HG03108 (cell line): ENCODE measurements around the gene ANKRD2.
"Not testable (repeated sequence)": the region's sequence is repeated elsewhere in the genome, so short reads cannot be mapped to it uniquely, and the experiment has no call there.

Source experiments
- ATAC-seq: cut with Tn5 transposase; IDR thresholded peaks from one replicate; pipeline ENCODE4 v1.9.1; 2021; ENCODE audit warnings: moderate library complexity; ENCODE audit not compliant: unreplicated experiment

The ANKRD2 gene

DNA sequence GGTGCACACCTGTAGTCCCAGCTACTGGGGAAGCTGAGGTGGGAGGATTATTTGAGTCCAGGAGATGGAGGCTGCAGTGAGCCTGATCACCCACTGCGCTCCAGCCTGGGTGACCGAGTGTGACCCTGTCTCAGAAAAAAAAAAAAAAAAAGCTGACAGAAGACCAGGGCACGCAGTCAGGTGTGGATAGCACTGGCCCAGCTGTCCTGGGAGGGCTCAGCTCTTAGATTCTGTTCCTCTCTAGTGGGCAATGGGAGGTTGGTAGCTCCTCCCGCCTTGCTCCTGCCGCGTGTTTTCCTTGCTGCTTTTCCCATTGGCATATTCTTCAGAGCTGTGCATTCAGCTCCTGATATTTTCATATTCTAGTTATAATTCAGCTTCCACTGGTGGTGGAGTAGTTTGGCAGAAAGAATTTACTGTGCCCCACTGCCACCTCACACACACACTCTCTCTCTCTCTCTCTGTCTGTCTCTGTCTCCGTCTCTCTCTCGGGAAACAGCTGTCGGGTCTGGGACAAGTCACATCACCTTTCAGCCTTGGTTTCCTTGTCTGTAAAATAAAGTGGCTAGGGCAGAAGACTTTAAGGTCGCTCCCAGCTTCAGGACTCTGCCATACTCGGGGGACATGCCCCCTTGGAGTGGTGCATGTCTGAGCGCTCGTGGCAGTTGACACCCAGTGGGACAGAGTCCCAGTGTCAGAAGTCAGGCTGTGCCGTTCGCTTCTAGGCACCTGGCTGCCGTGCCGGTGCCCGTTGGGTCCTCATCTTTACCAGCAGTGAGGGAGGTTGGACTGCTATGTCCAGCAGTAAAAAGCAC, 25.9 kb upstream of the ANKRD2 start:
- no peak for ATAC-seq

DNA sequence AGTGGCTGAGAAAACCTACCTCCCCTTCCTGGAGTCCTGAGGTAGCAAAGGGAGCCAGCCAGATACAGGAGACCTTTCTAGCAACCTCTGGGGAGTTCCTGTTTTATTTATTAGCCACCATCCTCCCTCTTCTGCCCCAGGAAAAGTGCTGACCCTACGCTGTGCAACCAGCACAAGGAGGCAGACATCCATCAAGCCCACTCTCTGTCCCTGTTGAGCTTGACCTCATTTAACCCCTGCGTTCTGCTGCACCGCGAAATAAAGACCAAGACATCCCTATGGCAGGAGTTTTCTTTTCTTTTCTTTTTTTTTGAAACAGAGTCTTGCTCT, 25.3 kb upstream of the ANKRD2 start:
- ATAC-seq, result no peak

DNA sequence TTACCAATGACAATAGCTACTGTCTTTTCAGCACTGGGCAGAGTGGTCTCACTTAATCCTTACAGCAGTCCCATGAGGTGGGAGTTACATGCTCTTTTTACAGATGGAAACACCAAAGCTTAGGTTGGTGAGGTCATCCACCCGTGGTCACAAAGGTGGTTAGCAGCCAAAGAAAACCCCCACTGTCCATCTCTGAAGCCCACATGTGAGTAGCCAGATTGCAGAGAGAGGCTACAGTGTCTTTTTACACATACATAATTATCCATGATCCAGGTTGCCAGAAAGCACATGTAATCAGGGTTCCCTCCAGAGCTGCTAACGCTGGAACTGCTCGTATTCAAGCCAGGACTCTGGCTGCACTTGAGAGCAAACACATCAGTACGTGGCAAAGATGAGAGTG, 24.6 kb upstream of the ANKRD2 start:
- ATAC-seq, result no peak

DNA sequence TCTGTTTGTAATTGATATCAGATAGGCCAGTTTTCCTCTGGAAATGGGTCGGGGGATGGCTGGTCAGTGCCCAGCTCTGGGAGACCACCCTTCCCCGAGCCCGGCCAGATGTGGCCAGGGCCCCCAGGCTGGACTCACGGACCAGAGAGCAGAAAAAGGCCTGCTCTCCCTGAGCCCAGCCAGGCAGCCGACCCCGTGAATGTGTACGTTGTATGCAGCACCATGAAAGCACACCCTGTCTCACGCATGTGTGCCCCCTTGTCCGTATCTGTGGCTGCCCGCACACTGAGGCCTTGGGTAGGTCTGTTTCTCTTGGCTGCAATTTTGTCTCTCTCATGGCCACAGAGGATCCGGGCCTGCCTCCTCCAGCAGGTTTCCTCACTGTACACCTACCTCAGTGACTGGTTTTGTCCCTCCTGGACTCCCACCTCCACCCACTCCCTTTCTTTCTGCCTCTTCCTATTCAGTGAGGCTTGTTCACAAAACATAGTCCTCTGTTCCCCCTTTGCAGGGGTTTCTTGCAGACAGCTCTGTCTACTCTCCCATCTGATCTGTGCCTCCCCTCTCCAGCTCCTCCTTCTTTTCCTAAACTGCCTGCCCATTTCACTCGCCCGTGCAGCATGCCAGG, 23.6 kb upstream of the ANKRD2 start:
- no peak for ATAC-seq

DNA sequence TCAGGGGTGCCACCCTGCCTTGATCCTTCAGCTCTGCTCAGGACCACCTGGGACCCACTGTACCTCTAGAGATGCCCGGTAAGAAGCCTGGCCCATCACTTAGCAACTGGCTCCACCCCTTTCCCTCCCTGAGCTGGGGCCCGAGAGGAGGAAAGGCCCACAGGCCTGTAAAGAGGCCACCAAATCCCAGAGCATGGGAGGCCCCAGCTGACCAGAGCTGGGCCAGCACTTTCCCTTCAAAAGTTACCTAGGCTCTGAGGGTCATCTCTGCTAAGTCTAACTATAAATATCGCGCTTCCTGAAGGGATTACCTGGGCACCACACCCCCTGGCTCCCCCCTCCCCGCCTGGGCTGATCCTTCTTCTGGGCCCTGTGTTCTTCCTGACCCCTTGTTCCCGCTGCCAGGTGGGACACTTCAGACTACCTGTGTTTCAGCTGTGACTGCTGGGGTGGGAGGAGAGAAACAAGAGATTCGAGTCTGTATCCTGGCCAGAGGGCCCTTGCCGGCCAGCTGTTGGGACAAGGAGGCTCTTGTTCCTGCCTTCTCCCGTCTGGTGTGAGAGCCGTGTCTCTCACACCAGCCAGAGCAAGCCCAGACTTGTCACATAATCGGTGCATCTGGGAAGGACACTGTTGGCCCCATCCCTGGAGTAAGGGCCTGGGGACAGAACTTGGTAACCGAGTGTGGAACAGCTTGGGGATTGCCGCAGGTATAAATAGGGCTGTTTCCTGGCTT, 22.8 kb upstream of the ANKRD2 start:
- ATAC-seq, result no peak

DNA sequence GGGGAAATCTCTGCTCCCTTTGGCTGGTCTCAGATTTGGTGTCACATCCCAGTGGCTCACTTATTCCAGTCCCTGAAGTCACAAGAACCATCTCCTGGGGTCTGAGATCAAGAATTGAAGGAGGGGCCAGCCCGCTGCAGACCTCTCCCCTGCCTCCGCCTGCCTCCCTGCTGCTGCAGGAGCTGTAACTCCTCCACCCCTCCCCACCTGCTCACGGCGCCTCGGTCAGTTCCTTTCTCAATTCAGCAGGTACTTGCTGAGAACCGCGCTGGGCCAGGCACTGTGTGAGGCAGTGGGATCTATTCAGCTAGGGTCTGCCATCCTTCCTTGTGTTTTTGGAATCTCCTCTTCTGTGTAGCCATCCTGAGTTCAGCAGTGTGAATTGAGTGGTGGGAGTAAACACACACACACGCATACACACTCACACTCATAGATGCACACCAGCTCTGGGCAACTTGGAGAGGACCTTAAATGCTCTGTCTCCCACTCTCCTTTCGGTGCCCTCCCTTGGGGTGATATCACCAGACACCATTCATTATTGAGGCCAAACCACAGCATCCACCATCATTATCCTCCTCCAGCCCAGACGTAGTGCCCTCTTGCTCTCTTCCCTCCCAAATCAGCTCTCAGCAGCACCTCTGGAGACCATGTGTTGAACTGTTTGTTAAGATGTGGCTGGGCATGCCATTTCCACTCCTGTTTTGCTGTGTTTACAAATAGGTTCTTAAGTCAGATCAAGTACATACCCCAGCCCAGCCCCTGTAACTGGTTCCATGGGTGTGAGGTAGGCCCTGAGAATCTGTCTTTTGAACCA, 22.0 kb upstream of the ANKRD2 start:
- ATAC-seq, result no peak

DNA sequence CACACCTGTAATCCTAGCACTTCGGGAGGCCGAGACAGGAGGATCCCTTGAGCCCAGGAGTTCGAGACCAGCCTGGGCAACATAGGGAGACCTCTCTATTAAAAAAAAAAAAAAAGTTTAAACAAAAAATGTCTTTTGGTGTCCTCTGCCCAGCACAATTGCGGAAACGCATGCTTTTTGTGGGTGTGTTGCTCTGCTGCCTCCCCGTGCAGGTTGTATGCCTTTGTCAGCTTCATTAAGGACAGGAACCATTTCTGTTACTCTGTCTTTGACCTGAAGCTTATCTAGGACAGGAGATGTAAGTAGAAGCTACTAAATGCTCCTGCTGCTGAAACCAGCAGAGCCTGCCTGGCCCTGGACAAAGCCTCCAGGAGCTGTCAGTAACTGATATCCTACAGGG, 21.3 kb upstream of the ANKRD2 start:
- ATAC-seq, result no peak

DNA sequence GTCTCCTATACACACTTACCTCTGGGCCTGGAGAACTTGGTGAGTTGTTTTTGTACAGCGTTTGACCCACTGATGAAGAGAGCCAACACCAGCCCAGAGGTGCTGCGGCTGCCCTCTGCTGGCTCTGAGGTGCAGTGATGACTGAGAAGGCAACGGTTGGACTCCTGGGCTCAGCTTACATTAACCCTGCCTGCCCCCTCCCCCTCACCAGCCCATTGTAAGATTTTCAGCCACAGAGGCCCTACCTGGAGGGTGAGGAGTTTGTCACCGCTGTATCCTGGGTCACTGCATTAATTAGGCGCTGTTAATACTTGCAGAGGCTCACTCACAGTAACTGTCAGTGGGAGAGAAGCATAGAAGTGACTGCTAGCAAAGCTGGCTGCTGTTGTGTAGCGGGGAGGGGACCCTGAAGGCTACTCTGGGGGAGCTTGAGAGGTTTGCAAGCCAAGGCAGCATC, 19.0 kb upstream of the ANKRD2 start:
- no peak for ATAC-seq

DNA sequence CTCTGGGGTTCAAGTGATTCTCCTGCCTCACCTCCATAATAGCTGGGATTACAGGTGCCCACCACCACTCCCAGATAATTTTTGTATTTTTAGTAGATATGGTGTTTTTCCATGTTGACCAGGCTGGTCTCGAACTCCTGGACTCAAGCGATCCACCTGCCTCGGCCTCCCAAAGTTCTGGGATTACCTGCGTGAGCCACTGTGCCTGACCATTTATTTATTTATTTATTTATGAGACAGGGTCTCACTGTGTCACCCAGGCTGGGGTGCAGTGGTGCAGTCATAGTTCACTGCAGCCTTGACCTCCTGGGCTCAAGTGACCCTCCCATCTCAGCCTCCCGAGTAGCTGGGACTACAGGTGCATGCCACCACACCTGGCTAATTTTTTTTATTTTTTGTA, 18.2 kb upstream of the ANKRD2 start:
- ATAC-seq, result not testable (repeated sequence)

DNA sequence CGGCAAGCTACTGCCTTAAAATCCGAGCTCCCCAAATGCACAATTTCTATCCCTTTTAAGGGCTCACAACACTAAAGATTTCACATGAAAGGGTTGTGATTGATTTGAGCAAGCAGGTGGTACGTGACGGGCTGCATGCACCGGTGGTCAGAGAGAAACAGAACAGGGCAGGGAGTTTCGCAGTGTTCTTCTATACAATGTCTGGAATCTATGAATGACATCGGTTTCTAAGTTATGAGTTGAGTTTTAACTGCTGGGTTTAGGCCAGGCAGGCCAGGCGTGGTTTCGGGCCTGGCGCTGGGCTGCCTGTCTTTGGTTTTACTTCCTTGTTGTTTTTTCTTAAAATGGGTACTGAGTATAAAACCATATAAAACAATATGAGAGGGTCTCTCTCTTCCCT, 17.0 kb upstream of the ANKRD2 start:
- not testable (repeated sequence) for ATAC-seq

DNA sequence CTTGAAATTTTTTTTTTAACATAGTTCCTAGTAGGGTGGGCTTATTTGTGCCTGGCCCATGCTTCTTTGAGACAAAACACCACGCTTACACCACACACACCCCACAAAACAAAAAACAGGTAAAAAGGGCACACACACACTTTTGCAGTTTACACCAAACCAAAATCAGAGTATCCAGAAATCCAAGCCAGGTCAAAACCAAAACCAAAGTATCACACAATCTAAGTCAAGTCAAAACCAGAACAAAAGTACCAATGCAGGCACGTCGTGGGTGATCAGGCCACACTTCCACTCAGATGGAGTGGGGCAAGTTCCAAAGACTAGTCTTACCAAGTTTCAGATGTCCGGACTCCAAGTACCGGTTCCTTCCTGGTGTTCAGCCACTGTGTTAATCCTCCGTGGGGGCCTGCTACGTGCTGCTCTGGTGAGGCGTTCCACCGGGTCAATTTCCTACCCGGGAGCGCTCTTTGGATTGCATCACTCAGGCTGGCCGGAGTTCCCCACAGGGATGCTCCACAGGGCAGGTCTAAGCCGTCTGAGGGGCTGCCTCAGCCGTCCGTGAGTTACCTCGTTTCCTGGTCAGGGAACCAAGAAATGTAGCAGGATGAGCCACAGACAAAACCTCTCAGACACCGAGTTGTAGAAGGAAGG, 11.7 kb upstream of the ANKRD2 start:
- not testable (repeated sequence) for ATAC-seq

DNA sequence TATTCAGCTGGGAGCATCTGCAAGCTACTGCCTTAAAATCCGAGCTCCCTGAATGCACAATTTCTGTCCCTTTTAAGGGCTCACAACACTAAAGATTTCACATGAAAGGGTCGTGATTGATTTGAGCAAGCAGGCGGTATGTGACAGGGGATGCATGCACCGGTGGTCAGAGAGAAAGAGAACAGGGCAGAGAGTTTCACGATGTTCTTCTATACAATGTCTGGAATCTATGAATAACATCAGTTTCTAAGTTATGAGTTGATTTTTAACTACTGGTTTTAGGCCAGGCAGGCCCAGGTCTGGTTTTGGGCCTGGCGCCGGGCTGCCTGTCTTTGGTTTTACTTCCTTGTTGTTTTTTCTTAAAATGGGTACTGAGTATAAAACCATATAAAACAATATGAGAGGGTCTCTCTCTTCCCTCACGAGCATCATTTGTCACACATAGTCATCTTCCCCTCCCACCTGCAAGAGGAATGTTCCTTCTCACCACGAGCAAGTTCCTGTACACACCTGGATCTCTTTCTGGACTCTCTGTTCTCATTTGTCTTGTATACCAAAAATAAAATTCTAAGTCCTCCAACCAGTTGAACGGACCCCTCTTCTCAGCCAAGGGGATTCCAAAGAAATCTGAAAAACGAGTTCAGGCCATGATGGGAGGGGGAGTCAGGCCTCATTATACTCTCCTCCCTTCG, 11.0 kb upstream of the ANKRD2 start:
- ATAC-seq, result not testable (repeated sequence)

DNA sequence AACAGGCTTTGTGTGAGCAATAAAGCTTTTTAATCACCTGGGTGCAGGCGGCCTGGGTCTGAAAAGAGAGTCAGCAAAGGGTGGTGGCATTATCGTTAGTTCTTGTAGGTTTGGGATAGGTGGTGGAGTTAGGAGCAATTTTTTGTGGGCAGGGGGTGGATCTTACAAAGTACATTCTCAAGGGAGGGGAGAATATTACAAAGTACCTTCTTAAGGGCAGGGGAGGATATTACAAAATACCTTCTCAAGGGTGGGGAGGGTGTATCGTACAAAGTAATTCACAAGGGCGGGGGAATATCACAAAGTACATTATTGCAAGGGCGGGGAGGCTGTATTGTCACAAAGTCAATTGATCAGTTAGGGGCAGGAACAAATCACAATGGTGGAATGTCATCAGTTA, 10.2 kb upstream of the ANKRD2 start:
- ATAC-seq, result not testable (repeated sequence)

DNA sequence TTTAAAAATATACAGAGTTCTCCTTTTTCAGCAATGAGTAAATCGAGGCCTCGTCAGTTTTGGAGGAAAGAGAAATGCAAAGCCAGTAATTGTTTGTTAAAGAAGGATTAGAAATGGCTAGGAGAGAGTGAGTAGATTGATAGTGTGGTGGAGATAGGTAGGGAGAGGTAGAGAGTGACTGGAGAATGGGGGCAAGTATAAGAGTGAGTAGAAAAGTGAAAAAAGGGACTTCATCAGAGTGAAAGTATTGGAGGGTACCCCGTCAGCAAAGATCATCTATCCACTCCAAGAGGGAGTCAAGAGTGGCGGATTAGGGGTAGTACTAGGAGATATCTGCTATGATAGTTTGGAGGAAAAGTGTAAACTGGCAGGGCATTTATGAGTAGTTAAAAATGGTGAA, 9.2 kb upstream of the ANKRD2 start:
- no peak for ATAC-seq

DNA sequence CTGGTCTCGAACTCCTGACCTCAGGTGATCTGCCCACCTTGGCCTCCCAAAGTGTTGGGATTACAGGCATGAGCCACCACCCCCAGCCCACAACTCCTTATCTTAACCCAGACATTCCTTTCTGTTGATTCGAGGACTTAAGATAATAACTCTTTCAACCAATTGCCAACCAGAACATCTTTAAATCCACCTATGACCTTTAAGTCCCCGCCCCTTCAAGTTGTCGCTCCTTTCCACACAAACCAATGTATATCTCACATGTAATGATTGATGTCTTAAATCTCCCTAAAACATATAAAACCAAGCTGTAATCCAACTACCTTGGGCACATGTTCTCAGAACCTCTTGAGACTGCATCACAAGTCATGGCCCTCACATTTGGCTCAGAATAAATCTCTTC, 7.8 kb upstream of the ANKRD2 start:
- no peak for ATAC-seq

DNA sequence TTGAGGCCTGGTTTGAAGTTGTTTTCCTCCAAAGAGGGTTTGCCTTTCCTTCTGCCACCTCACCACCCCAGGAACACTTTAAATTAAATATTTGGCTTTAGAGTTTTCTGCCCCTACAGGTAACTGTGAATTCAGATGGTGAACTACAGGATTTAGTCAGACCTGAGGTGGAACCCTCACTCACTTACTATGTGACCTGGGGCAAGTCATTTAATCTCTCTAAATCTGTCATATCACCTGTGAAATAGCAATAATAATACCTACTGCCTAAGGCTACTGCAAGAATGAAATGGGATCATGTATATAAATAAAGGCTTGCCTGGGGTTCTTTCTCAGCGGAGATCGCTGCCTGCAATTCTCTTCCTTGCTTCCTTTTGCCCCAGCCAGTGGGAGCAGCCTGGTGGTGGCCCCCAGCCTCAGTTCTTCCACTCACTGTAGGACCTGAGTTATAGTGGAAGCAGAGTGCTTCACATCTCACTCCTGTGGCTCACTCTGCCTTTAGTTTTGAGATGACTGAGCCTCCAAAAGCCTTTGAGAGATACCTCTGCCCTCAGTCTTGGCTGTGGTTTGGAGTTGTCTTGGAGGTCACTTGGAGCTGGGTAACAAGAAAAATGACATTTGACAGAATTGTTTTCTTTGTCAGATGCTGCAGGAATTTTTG, 6.1 kb upstream of the ANKRD2 start:
- no peak for ATAC-seq

DNA sequence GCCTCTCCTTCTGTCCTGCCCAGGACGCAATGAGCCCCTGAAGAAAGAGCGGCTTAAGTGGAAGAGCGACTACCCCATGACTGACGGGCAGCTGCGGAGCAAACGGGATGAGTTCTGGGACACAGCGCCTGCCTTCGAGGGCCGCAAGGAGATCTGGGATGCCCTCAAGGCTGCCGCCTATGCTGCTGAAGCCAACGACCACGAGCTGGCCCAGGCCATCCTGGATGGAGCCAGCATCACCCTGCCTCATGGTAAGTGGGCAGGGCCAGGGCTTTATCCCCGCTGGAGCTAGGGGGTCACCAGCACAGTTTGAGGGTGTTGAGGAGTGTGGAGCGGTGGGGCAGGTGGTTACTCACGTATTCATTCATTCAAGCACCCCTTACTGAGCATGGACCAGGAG, 4.7 kb upstream of the ANKRD2 start:
- ATAC-seq, result no peak

DNA sequence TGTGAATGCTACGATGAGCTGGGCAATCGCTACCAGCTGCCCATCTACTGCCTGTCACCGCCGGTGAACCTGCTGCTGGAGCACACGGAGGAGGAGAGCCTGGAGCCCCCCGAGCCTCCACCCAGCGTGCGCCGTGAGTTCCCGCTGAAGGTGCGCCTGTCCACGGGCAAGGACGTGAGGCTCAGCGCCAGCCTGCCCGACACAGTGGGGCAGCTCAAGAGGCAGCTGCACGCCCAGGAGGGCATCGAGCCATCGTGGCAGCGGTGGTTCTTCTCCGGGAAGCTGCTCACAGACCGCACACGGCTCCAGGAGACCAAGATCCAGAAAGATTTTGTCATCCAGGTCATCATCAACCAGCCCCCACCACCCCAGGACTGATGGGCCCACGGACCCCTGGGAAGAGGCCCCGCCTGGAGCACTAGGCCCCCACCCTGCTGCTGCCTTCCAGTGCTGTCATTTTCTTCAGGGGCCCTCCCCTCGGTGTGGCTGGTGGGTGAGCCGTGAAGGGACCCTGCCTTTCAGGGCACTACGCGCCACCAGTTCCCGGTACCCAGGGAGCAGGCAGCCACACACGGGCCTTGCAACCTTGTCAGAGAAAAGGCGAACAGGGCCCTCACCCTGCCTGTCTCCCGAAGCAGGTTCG, 2.3 kb upstream of the ANKRD2 start:
- ATAC-seq, result no peak
